GM21447 (cell line): ENCODE data around the gene RABGGTA.
"Not testable (repeated sequence)": the region's sequence is repeated elsewhere in the genome, so short reads cannot be mapped to it uniquely, and the experiment has no call there.

Experiments
- ATAC-seq: cut with Tn5 transposase; IDR thresholded peaks from one replicate; pipeline ENCODE4 v1.9.1; 2021; ENCODE audit not compliant: unreplicated experiment

RABGGTA gene

DNA sequence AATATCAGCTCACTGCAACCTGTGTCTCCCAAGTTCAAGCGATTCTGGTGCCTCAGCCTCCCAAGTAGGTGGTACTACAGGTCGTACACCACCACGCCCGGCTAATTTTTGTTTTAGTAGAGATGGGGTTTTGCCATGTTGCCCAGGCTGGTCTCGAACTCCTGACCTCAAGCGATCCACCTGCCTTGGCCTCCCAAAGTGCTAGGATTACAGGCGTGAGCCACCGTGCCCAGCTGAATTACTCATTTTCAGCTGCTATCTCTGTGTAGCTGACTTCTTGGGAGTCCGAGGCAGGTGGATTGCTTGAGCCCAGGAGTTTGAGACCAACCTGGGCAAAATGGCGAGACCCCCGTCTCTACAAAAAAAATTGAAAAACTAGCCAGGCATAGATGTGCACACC, 26.0 kb downstream of the RABGGTA start:
- not testable (repeated sequence) for ATAC-seq

DNA sequence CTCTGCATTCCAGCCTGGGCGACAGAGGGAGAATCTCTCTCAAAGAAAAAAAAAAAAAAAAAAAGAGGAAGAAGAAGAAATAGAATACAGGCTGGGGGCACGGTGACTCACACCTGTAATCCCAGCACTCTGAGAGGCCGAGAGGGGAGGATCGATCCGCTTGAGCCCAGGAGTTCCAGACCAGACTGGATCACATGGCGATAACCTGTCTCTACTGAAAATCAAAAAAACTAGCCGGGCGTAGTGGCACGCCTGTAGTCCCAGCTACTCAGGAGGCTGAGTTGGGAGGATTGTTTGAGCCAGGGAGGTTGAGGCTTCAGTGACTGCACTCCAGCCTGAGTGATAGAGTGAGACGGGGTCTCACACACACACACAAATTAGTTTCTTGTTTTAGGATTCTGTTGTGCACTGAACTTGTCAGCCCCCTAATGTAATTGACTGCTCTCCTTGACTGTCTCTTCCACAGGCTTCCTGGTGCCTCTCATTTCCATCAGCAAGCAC, 28.0 kb downstream of the RABGGTA start:
- ATAC-seq = no peak

DNA sequence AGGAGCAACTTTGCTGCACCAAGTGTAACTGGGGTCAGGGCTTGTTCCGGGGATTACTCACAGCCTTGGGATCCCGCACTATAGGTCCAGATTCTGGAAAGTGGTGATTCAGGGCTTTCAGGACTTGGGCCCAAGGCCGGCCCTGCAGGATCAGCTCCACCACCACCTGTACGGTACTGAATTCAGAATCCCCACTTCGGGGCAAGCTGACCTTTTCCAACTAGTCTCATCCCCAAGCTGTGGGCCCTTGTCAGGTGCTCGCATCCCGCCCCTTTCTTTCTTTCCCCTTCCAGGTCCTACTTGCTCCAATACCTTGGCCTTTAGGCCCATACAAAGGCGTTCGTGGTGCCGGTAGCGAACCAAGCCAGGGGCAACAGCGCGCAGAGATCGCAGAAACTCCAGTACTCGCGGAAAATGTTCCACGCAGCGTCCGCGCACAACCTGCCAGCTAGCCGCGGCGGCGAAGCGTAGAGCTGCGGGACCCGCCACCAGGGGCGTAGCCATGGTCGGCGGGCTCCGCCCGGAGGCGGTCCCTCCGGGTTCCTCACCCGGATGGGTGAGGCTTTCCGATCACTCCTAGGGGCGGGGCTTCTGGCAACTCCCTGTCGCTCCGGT, 29.5 kb downstream of the RABGGTA start:
- peak; percentile 70 for ATAC-seq

DNA sequence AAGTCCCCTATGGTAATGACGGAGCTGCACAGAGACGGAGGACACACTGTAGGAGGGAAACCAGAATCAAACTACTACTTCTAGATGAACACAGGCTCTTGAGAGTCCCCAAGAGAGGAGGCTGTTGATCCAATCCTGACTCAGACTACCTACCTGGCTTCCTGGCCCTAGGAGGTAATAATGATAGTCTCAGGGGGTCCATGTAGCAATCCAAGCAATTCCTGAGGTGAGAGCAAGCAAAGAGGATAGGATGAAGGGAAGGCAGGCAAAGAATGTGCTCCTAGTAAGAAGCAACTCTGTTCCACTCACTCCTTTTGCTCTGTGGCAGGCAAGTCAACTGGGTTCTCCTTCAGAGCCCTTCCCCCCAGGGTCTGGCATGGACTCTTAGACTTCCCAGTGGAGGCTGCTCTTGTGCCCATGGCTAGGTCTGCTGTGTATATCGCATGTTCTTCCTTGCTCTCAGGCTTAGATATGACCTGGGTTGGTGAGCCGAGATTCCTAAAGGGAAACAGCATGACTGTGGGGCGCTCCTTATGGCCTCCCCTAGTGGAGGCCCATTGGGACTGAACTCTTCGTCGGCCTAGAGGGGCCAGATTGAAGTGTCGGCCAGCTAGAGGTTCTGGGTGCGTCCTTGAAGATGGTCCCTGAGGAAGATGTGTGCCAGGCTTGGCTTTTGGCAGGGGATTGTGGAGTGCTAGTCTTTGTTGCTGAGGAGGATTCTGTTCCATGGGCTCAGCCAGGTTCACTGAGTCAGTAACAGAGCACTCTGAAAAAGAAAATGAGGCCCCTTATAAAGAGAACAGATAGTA, 31.1 kb downstream of the RABGGTA start:
- ATAC-seq = no peak

DNA sequence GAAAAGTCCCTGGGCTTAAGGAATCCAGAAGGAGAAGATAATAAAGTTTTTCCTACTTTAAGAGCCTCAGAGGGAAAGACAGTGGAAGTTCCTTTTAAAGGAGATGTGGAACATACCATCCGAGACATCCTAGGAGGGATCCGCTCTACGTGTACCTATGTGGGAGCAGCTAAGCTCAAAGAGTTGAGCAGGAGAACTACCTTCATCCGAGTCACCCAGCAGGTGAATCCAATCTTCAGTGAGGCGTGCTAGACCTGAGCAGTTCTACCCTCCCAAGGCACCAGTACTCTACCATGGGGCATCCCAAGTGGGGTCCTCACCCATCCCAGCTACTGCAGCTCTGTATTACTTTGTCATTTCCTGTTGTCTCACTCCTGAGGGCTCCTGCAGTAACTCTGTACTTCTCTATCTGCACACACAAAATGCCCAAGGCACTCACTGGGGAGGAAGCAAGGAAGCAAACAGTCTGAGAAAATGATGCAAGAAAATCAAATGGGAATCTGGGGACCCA, 32.8 kb downstream of the RABGGTA start:
- no peak for ATAC-seq

DNA sequence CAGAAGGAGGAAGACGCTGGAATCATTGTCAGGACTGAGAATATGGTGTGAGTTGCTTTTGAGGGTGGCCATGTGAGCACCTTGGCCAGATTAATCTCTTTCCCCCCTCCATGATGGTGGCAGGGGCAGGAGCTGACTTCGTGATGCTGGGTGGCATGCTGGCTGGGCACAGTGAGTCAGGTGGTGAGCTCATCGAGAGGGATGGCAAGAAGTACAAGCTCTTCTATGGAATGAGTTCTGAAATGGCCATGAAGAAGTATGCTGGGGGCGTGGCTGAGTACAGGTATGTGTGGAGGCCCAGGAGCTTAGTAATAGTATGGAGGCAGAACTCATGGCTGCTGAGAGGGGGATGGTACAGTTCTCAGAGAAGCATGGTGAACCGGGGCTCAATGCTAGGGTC, 33.3 kb downstream of the RABGGTA start:
- no peak for ATAC-seq

DNA sequence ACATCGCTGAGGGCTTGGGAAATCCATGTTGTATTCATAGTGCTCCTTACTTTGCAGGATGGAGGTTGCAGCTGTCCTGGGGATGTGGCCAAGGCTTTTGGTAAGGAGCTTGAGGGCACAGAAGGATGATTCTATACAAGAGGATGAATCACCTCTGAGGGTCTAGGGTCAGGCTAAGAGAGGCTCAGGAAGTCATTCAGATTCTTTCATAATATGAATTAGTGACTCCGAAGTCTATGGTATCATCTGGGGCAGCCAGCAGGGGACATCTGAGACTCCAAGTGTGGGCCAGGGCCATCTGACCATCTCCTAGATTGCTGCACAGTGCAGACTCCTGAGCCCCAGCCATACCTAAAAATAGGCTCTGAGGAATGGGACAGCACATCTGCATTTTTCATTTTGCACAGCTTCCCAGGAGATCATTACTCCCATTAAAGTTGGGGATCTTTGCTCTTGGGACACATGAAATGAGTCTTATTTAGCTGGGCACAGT, 33.9 kb downstream of the RABGGTA start:
- no peak for ATAC-seq

DNA sequence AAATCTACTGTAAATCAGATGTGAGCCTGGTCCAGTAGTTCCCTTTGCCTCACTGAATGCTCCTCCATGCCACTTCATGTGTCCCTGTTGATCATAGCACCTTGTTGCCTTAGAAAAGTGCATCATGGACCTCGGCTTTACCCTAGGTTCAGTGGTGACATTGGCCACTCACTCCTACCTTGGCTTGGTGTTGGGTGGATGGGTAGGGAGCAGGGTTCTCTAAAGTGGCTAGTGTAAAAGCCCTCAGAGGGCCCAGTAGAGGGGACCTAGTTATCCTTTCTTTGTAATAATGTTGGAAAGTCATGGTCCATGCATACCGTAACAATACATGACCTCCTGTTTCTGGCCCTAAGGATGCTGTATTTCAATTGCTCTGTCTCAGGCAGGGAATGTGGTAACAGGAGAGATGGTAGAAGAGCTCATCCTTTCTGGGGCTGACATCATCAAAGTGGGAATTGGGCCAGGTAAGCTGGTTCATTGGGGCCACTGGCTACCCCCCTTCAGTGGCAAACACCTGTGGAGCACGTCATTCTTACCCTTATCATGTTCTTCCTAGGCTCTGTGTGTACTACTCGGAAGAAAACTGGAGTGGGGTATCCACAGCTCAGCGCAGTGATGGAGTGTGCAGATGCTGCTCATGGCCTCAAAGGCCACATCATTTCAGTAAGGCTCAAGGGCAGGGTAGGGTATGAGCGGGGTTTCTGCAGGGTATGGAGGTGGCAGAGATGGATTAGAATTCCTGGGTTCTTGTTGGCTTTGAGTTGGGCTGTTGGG, 34.5 kb downstream of the RABGGTA start:
- ATAC-seq = no peak

DNA sequence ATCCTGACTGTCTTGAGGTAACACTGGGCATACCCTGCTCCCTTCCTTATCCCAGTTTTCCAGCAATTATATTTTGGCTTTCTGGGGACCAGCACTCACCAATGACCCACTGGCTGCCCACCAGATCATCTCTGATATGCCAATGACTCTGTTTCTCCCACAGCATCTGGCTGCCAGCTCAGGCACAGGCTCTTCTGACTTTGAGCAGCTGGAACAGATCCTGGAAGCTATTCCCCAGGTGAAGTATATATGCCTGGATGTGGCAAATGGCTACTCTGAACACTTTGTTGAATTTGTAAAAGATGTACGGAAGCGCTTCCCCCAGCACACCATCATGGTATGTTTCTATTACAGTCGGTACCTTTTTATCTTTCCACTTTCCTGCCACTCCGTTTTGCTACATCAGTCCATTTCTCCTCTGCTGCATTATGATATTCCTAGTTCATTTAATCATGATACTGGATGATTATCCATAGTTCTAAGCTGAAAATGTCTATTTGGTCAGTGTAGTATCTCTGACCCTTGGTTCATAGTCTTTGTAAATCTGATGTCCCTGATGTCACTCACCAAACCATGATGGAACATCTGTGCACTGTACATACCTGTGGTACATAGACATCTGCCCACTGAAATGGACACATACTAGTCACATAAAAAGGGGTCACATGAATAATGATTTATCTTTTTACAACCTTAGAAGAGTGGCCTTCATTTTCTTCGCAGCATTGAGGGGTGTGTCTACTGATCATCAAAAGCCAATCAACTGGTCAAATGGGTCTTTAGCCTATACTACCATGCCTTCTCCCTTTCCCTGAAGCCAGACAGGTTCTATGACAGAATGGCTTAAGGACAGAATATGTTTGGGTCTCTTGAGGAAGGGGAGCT, 35.4 kb downstream of the RABGGTA start:
- ATAC-seq = no peak

DNA sequence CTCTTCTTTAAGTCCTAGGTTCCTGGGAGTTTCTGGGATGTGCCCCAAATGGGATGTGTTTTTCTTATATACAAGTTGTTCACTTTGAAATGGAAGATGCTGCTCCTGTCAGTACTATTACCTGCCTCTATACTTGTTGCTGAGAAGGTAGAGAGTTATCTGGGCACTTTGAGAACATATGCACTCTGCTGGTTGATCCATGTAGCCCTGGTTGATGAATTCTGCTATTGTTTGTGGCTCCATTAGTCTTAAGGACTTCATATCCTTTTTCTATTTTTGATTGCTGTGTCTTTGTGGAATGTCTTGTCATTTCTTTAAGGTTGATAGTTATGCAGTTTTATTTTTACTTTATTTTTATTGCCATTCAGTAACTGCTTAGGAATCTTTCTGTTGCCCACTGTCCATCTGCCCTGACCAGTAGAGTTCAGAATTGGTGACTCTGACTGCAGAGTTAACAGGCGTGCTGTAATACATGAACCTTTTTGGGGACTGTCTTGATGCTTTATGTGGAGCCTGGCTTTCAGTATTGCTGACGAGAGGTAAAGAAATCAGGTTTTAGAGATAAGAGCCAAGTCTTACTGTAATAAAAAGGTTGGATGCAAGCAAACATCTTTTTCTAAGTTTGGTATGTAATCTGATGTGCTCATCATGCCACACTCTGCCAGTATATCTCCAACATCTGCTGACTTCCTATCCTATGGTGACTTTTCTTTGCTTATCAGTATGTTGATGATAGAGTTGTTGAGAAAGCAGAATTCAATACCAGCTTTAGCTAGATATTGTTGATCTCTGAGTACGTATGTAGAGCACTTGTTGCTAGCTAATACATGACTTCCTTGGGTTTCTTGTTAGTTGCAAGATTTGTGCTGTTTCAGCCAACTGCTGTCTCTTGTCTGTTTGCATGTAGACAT, 37.0 kb downstream of the RABGGTA start:
- no peak for ATAC-seq

DNA sequence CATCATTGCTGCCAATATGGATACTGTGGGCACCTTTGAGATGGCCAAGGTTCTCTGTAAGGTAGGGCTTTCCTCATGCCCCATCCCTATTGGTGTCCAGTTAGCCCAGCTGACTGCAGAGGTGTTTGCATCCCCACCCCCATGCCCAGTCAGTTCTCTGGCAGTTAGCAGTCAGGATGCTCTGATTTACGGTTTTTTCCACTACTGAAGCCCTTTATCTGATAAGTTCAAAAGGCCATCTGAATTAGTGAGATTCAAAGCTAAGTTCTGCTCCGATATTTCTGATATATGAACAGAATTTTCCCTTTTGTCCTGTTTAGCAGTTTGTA, 37.9 kb downstream of the RABGGTA start:
- no peak for ATAC-seq

DNA sequence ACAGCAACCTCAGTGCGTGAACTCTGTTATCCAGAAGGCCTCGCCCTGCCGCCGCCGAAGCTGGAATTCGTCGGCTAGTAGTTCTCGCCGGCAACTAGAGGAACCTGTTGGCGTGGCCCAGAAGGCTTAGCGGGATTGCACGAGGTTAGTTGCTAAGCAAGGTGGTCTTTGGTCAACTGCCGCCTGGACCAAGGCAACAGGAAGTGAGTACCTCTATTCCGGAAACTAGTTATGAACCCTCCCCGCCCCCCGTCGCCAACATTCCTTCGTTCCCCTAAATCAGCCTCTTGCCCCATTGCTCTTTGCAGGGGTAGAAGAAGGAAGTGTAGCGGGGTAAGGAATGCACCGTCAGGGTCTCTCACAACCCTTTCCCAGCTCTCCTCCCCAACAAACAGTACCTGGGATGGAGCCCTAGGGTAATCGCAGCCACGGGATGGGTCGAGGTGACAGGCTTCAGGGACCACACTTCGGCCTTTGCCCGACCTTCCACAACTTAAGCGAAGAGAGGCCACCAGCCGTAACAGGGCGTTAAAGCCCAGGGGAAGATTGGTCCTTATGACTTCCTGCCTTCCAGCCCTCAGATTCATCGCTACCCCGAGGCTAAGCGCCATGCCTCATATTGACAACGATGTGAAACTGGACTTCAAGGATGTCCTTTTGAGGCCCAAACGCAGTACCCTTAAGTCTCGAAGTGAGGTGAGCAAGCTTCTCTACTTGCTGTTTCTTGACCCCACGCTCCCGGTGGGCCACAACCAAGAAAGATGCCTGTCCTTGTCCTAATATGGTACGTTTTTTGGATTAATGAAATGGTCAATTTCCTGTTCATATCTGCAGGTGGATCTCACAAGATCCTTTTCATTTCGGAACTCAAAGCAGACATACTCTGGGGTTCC, 38.5 kb downstream of the RABGGTA start, which contains the start of gene GMPR2:
TSS of gene GMPR2 (plus strand) at position 285 of the 893 bp plus-strand sequence. CDS start at position 610, 325 bp downstream.
- ATAC-seq = peak; percentile 55

DNA sequence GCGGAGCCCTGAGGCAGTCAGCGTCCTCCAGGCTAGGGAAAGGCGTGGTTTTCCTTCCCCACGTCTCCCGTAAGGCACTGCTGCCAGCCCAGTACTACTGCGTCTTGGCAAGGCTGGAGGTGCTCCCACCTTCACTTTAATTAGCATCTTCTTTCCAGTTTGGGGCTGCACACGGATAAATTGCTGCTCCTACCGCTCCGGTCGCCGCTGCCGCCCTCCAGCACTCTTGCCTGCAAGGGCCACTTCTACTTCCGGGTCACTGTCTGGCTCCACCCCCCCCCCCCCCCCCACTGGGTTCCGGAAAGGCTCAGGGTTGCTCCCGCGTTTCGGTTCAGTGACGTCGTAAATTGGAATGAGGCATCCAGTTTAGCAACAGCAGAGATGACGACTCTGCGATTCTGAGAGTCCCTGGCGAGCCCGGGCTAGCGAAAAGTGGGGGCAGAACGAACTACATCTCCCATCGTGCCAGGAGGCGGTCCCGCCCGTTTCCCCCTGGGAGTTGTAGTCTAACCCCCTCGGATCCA, 39.2 kb downstream of the RABGGTA start, which contains the start of gene NEDD8:
TSS of gene NEDD8 (minus strand) at position 247 of the 524 bp plus-strand sequence. CDS start at position 147, 100 bp downstream.
- peak; percentile 64 for ATAC-seq

DNA sequence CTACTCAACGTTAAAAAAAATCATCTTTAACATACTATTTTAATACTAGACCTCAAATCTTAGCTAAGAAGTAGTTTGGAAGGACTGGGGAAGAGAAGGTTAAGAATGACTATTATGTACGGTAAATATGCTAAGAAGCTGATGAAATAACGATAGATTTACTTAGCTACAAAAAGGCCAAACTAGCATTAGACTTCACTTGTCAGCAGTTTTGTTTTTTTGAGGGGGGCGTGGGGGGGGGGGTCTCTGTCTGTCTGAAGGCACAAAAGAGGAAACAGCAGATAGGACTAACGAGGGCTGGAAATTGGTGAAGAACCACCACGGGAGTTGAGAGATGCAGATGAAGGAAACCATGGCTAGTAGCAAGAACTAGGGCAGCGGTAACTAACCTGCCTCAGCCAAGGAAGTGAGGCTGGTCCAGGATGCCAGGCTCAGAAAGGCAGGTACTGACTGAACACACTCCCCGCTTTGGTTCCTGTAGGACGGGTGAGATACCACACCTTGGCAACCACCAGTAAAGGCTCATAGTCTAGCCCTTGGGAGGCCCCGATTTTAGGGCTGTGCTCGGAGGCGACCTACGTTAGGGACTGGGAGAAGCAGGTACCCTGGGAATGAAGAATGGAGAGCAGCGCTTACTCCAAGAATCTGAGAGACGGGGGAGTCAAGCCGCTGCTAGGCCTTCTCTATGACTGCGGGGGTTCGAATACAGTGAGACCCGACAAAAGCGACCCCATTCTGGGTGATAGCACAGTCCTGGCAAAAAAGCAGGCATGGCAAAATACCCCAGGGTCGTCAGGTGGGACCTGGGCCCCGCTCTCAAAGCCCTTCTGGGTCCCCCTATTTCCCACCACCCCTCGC, 39.9 kb downstream of the RABGGTA start:
- peak; percentile 7 for ATAC-seq

DNA sequence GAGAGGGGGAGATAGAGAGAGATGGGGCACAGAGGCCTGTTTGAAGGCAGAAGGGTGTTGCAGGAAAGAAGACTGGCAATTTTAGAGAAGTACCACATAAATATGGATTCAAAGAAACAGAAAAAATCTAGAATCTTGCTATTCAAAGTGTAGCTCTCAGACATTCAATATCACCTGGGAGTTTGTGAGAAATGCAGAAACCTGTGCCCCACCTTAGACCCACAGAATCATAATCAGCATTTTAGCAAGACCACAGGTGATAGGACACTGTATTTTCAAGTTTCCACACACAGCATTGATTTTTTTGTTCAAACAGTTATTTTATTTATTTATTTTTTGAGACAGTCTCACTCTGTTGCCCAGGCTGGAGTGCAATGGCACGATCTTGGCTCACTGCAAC, 42.5 kb downstream of the RABGGTA start:
- ATAC-seq = no peak

DNA sequence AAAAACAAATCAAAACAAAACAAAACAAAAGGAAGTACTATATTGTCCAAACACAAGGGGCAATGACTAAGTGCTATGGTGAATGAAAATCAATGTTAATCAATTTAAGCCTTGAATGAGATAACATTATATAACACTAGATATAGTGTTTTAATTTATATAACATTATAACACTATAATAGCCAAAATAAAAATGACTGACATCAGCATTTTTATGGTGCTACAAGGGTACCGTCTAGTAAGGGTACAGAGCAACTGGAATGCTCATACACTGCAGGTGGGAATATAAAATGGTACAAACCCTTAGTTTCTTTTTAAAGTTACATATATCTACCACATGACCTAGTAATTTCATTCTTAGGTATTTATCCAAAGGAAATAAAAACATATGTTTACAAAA, 44.9 kb downstream of the RABGGTA start:
- no peak for ATAC-seq

DNA sequence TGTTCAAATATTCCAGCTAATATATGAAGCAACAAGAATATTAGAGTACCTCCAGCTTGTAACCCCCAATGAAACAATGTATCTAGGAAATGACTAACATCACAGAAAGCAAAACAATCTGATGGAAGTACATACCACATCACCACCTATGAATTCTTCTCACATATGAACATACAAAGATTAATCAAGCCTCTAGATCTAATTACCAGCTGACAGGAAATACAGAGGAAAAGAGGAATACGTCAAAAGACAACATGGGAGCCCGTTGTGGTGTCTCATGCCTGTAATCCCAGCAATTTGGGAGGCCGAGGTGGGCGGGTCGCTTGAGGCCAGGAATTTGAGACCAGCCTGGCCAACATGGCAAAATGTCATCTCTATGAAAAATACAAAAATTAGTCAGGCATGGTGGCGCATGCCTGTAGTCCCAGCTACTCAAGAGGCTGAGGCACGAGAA, 46.8 kb downstream of the RABGGTA start:
- ATAC-seq = no peak
